Fibroblast of lung (primary cell): ENCODE measurements around the gene TBXA2R. TPM values are rescaled to one million over a fixed set of nuclear protein-coding genes. Genes with fewer than 3 reads are reported as not detected.

Experiments
- DNase-seq, 2 donors: peaks; one replicate each; pipeline versions ENCODE4 v3.0.0 to v3.0.0-alpha.2; 2010; ENCODE audit warnings: low read depth in 2 of 2
- H2AFZ ChIP-seq: 2 replicates; pipeline ENCODE4 v1.5.1; 2012; ENCODE audit warnings: low read length, control low read depth, inconsistent platforms
- H3K27ac ChIP-seq: 2 replicates; pipeline ENCODE4 v1.5.1; 2011; ENCODE audit warnings: low read length, control low read depth; ENCODE audit not compliant: insufficient read depth
- H3K27me3 ChIP-seq: 2 replicates; pipeline ENCODE4 v1.5.1; 2011; ENCODE audit warnings: mild to moderate bottlenecking, low read length; ENCODE audit not compliant: control insufficient read depth, insufficient read depth
- H3K36me3 ChIP-seq: 2 replicates; pipeline ENCODE4 v1.5.1; 2011; ENCODE audit warnings: low read length; ENCODE audit not compliant: control insufficient read depth, insufficient read depth
- H3K4me1 ChIP-seq: 2 replicates; pipeline ENCODE4 v1.5.1; 2011; ENCODE audit warnings: low read length; ENCODE audit not compliant: control insufficient read depth, insufficient read depth; ENCODE audit errors: extremely low read depth
- H3K4me2 ChIP-seq: 2 replicates; pipeline ENCODE4 v1.5.1; 2011; ENCODE audit warnings: low read length, control low read depth; ENCODE audit not compliant: insufficient read depth; ENCODE audit errors: extremely low read depth
- H3K4me3 ChIP-seq, 4 experiments: fragments of 200-600 bp in 1 of 4; sonication (generic) in 1 of 4; replicated peaks in 1 of 4; 2 replicates each; pipeline ENCODE4 v1.5.1; 2011 to 2016; ENCODE audit warnings: low read length in 4 of 4, low read depth in 3 of 4, mild to moderate bottlenecking in 3 of 4, control low read depth in 2 of 4, inconsistent platforms in 1 of 4, mixed read lengths in 1 of 4; ENCODE audit not compliant: insufficient read depth in 1 of 4; ENCODE audit errors: control extremely low read depth in 1 of 4
- H3K79me2 ChIP-seq: 2 replicates; pipeline ENCODE4 v1.5.1; 2012; ENCODE audit warnings: mild to moderate bottlenecking, low read length, inconsistent platforms; ENCODE audit not compliant: control insufficient read depth, insufficient read depth
- H3K9ac ChIP-seq: 2 replicates; pipeline ENCODE4 v1.5.1; 2011; ENCODE audit warnings: mild to moderate bottlenecking, low read length, control low read depth; ENCODE audit not compliant: insufficient read depth
- H3K9me3 ChIP-seq: 2 replicates; pipeline ENCODE4 v1.5.1; 2012; ENCODE audit warnings: low read depth, low read length; ENCODE audit not compliant: control insufficient read depth, insufficient read depth
- H4K20me1 ChIP-seq: 2 replicates; pipeline ENCODE4 v1.5.1; 2011; ENCODE audit warnings: low read length; ENCODE audit not compliant: control insufficient read depth, insufficient read depth; ENCODE audit errors: extremely low read depth
- EZH2 ChIP-seq: IDR thresholded peaks from 2 replicates; pipeline ENCODE4 v1.5.1; 2012; ENCODE audit warnings: low read length, control low read depth, mild to moderate bottlenecking; ENCODE audit errors: missing control alignments
- polyA plus RNA-seq, 2 donors: library from polyadenylated mRNA; depleted of rRNA in 1 of 2; stranded (reverse) in 1 of 2; unstranded in 1 of 2; fragments of >200 nt; gene quantifications; 2 replicates each; pipeline ENCODE4 v1.2.1, GENCODE V29; 2011 to 2012; ENCODE audit warnings: missing spikeins in 1 of 2
- total RNA-seq: library from RNA; depleted of rRNA; stranded (reverse); fragments of >200 nt; gene quantifications from 2 replicates; pipeline ENCODE4 v1.2.1, GENCODE V29; 2014
- TF ChIP-seq, protein P1 (sequence below), 2 donors: IDR thresholded peaks in 1 of 2; conservative IDR thresholded peaks in 1 of 2; 1 replicate in 1 of 2; 2 replicates in 1 of 2; pipeline ENCODE4 v1.5.1; 2011 to 2012; ENCODE audit warnings: low read length in 2 of 2, control low read depth in 1 of 2, inconsistent platforms in 1 of 2, low read depth in 1 of 2, mild to moderate bottlenecking in 1 of 2

The TBXA2R gene
- total and polyA plus RNA-seq, 2 donors (not counting 1 experiment from before 2014, with no cell fraction given): 1.3 to 1.8 TPM

DNA sequence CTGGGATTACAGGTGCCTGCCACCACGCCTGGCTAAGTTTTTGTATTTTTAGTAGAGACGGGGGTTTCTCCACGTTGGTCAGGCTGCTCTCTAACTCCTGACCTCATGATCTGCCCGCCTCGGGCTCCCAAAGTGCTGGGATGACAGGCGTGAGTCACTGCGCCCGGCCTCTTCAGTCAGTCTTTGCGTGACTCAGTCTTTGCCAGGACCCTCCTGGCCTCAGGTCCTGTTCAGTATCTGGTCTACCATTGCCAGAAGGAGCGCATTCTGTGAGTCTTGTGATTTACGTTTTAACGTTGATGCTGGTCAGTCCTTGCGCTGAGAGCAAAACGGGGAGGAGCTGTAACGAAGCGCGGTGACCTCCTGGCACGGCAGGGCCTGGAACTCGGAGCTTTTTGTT is 41.5 kb downstream of the TBXA2R start:
- Histone ChIP-seq H3K4me1 (no peaks in the 10 kb centered on the region), H3K27me3 (no peaks in the 10 kb centered on the region), H2AFZ (no peak overlapping the region), H3K9ac (no peak overlapping the region), H3K79me2 (no peaks in the 10 kb centered on the region), H3K36me3 (no peaks in the 10 kb centered on the region), H3K4me3 (no peak overlapping the region), H3K27ac (no peak overlapping the region), H4K20me1 (no peaks in the 10 kb centered on the region), H3K9me3 (no peaks in the 10 kb centered on the region), H3K4me2 (no peak overlapping the region)
- peak in 1 of 2 donors; percentile 88 for DNase-seq
- TF ChIP-seq, protein P1, sequence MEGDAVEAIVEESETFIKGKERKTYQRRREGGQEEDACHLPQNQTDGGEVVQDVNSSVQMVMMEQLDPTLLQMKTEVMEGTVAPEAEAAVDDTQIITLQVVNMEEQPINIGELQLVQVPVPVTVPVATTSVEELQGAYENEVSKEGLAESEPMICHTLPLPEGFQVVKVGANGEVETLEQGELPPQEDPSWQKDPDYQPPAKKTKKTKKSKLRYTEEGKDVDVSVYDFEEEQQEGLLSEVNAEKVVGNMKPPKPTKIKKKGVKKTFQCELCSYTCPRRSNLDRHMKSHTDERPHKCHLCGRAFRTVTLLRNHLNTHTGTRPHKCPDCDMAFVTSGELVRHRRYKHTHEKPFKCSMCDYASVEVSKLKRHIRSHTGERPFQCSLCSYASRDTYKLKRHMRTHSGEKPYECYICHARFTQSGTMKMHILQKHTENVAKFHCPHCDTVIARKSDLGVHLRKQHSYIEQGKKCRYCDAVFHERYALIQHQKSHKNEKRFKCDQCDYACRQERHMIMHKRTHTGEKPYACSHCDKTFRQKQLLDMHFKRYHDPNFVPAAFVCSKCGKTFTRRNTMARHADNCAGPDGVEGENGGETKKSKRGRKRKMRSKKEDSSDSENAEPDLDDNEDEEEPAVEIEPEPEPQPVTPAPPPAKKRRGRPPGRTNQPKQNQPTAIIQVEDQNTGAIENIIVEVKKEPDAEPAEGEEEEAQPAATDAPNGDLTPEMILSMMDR (conservative IDR thresholded peaks at IDR 0.05 in 1 of 2, IDR thresholded peaks at IDR 0.05 in 1 of 2; ENCODE audit: low read depth in 1 of 2, low read length in 2 of 2): no peak
- TF ChIP-seq EZH2: no peak

DNA sequence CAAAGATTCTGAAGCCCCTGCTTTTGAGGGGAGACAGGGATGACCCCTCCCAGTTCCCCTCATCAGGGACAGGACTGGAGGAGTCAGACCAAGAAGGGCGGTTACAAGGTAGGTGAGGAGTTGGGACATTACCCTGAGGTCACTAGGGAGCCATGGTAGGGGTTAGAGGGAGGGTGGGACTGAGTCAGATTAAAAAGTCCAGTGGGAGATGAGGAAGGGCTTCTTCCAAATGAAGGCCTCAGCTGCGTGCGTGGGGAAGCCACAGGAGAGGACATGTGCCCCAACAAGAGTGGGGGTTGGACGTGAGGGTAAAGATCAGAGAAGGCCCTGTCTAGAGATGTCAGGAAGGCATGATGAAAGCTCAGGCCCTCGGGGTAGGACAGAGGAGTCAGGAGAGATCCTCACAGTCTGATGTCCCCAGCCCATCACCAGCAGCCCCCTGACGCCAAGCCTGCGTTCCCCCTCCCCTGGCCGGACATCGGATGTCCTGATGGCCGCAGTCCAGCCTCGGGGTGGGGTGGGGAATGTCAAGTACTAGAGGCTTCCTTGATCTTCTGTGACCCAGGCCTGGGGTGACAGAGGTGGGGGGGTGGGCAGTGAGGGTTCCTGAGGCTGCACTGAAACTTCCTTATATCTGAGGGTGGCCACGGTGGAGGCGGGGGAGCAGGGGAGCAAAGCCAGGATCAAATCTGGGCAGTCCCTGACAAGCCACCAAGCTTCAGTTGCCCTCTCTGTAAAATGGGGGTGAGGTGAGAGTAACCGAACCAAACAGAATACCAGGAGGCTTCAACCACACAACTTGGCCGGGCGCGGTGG is 42.8 kb downstream of the TBXA2R start:
- Histone ChIP-seq H4K20me1 (no peaks in the 10 kb centered on the region), H3K27ac (no peak overlapping the region), H3K36me3 (no peaks in the 10 kb centered on the region)

More for the DNA sequence above, 42.8 kb downstream of the TBXA2R start:
- Histone ChIP-seq H3K9ac (no peak overlapping the region), H3K4me1 (no peaks in the 10 kb centered on the region), H3K4me2 (no peak overlapping the region), H3K9me3 (no peaks in the 10 kb centered on the region), H2AFZ (no peak overlapping the region), H3K79me2 (no peaks in the 10 kb centered on the region), H3K4me3 (no peak overlapping the region), H3K27me3 (no peaks in the 10 kb centered on the region)
- TF ChIP-seq, protein P1 (conservative IDR thresholded peaks at IDR 0.05 in 1 of 2, IDR thresholded peaks at IDR 0.05 in 1 of 2; ENCODE audit: low read depth in 1 of 2, low read length in 2 of 2): no peak
- no peak for TF ChIP-seq EZH2
- no peak for DNase-seq
